Measurements from ENCODE around the gene DDR1.
A peak's percentile ranks its signal among the peaks of the same experiment; 100 is the strongest.

The DDR1 gene

GRCh38 chr6:30884521-30885480 lies 482 bp downstream of the DDR1 start:
- Histone ChIP-seq H3K4me3 (peak overlapping the region; percentile 94), H3K27ac (peak overlapping the region; percentile 91 to 93)
- no peak for DNase-seq (ENCODE audit: low spot score)
- no peak for TF ChIP-seq CTCF (IDR thresholded peaks at IDR 0.05)

- Histone ChIP-seq H3K27ac (peak overlapping the region; percentile 91 to 93), H3K4me3 (peak overlapping the region; percentile 94)
- no peak for TF ChIP-seq CTCF (IDR thresholded peaks at IDR 0.05)
- no peak for DNase-seq (ENCODE audit: low spot score)
Observed at GRCh38 chr6:30885481-30885998, 1.2 kb downstream of the DDR1 start.

- Histone ChIP-seq H3K27ac (peak overlapping the region; percentile 91 to 93), H3K4me3 (peak overlapping the region; percentile 94)
- no peak for TF ChIP-seq CTCF (IDR thresholded peaks at IDR 0.05)
- DNase-seq (ENCODE audit: low spot score) = no peak
Observed at GRCh38 chr6:30885999-30886896, 1.9 kb downstream of the DDR1 start.

GRCh38 chr6:30886897-30887255 lies 2.6 kb downstream of the DDR1 start:
- TF ChIP-seq CTCF (IDR thresholded peaks at IDR 0.05) = no peak
- DNase-seq (ENCODE audit: low spot score) = no peak
- H3K27ac ChIP-seq = peak overlapping the region in 1 of 2 donors; percentile 93
- H3K4me3 ChIP-seq = peak overlapping the region; percentile 94

- H3K4me3 ChIP-seq = no peak overlapping the region
- no peak overlapping the region for H3K27ac ChIP-seq
- DNase-seq (ENCODE audit: low spot score) = no peak
- no peak for TF ChIP-seq CTCF (IDR thresholded peaks at IDR 0.05)
Observed at GRCh38 chr6:30887901-30888815, 3.8 kb downstream of the DDR1 start.

GRCh38 chr6:30888816-30889495 lies 4.6 kb downstream of the DDR1 start:
- no peak overlapping the region for H3K4me3 ChIP-seq
- no peak for DNase-seq (ENCODE audit: low spot score)

More at GRCh38 chr6:30888816-30889495, 4.6 kb downstream of the DDR1 start:
- H3K27ac ChIP-seq = no peak overlapping the region
- no peak for TF ChIP-seq CTCF (IDR thresholded peaks at IDR 0.05)
